CD4-positive, alpha-beta T cell treated with Interleukin-4 for 4 hours (primary cell): ENCODE results near the gene ANKRD62.
"Not testable (repeated sequence)": the region's sequence is repeated elsewhere in the genome, so short reads cannot be mapped to it uniquely, and the experiment has no call there.

ENCODE experiments used
- DNase-seq: peaks from one replicate; pipeline ENCODE4 v3.0.0-alpha.2; 2020

Gene ANKRD62

DNA sequence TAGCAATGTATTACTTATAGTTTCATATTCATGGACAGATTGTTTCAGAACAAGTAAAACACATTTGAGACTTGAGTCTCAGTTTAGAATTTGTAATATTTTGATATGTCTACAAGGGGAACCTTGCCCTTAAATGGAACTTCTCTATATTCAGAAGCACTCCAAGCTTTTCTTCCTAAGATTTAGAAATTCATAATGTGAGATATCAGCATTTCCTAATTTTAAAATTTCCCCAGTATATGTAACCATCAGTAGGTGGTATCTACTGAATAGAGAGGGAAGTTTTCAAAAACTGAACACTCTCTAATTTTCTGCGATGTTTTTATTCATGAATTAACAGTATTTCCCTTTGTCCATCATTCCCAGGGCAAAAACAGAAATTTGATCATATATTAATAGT is 7.6 kb downstream of the ANKRD62 start:
- no peak for DNase-seq

- DNase-seq: no peak
Measured at GRCh38 chr18:12102136-12102842, 8.6 kb downstream of the ANKRD62 start.

GRCh38 chr18:12106471-12106870 is 12.8 kb downstream of the ANKRD62 start:
- DNase-seq: no peak

DNA sequence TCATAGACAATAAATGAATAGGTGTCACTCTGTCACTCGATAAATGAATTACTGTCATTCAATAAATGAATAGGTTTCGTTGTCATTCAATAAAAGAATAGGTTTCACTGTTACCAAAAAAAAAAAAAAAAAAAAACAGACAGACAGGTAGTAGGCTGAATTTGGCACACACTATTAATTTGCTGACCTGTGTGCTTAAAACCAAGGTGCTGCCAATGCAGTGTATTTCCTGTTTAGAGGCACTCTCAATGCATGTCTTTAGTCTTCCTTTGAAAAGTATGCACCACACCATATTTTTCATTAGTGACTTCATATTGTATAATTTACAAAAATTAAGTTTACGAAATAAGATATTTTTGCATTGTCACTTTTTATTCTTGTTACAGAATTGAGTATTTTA is 16.2 kb downstream of the ANKRD62 start:
- no peak for DNase-seq

DNA sequence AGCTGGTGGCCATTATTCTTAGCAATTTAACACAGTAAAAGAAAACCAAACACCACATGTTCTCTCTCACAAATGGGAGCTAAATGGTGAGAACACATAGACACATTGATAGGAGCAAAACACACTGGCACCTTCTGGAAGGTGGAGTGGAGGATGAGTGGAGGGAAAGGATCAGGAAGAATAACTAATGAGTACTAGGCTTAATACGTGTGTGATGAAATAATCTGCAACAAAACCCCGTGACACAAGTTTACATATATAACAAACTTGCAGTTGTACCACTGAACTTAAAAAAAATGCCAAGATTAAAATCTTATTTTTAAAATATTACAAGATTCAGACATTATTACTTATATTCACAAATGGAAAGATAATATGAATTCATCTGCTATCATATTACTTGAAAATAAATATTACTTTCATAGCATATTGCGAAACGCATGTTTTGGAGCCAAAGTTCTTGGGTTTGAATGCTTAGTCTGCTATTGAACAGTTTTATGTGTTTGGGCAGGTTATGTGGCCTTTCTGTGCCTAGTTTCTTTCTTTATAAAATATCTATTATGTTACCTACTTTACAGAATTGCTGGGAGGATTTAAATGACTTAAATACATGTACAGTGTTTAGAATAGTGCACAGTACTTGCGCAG is 20.5 kb downstream of the ANKRD62 start:
- no peak for DNase-seq

GRCh38 chr18:12119358-12119757 is 25.7 kb downstream of the ANKRD62 start:
- DNase-seq: no peak

DNA sequence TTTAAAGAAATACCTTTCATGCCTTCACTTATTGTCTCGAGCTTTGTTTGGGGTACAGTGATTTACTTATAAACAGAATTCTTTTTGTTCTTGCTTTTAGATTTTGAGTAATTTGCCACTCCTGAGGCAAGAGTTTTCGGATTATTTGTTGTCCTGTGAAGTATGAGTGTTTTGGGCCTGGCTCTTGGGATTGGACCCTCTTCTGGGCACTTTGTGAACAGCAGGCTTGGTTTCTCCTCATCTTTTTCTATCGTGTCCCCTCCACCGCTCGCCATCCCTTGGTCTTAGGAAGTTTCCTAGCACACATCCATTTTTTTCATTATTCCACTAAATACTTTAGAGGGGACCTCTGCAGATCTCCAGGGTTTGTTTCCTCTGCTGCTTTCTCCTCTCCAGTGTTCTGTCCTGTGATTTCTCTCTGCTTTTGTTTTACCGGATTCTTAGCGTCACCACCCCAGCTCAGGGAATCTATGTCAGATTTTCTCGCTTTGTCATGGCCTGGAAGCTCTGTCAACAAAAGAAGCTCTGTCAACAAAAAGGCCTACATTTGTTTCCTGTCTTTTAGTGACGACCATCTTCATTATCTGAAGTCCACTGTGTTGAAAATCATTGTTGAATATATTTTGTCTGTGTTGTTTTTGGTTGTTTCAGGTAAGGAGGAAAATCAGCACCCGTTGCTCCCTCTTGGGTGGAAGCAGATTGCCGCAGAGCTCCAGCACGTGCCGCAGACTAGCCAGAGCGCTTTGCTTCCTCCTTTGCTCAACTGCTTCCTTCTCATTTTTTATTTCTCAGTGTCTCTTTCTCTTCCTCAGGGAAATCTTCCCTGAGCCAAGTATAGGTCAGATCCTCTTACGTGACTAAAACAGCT is 27.8 kb downstream of the ANKRD62 start:
- DNase-seq: no peak

GRCh38 chr18:12122043-12122389 is 28.4 kb downstream of the ANKRD62 start:
- DNase-seq: not testable (repeated sequence)

DNA sequence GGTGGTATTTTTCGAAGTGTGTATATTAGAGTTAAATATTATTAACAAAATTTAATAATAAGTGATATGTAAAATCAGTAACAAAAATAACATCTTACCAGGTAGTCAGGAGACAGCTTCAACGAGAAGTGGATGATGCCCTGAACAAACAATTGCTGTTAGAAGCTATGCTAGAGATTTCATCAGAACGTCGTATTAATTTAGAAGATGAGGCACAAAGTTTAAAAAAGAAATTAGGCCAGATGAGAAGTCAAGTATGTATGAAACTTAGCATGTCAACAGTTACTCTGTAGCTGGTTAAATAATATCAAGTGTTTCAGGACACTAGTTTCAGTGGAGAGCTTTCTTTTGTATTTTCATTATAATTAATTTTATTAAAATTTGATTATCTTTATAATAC is 34.0 kb downstream of the ANKRD62 start:
- DNase-seq: not testable (repeated sequence)

- not testable (repeated sequence) for DNase-seq
Measured at GRCh38 chr18:12138831-12139230, 45.2 kb downstream of the ANKRD62 start.

DNA sequence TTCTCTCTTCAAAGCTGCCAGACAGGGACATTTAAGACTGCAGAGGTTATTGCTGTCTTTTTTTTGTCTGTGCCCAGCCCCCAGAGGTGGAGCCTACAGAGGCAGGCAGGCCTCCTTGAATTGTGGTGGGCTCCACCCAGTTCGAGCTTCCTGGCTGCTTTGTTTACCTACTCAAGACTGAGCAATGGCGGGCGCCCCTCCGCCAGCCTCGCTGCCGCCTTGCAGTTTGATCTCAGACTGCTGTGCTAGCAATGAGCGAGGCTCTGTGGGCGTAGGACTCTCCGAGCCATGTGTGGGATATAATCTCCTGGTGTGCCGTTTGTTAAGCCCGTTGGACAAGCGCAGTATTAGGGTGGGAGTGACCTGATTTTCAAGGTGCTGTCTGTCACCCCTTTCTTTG is 47.2 kb downstream of the ANKRD62 start:
- DNase-seq: not testable (repeated sequence)

GRCh38 chr18:12141778-12142177 is 48.1 kb downstream of the ANKRD62 start:
- DNase-seq: not testable (repeated sequence)

GRCh38 chr18:12149431-12149830 is 55.8 kb downstream of the ANKRD62 start:
- DNase-seq: not testable (repeated sequence)

DNA sequence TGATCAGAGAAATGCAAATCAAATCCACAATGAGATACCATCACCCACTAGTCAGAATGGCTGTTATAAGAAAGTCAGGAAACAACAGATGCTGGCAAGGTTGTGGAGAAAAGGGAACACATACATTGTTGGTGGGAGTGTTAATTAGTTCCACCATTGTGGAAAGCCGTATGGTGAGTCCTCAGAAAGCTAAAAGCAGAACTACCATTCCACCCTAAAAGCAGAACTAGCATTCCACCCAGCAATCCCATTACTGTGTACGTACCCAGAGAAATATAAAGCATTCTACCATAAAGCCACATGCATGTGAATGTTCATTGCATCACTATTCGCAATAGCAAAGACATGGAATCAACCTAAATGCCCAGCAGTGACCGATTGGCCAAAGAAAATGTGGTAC is 60.7 kb downstream of the ANKRD62 start:
- no peak for DNase-seq

DNA sequence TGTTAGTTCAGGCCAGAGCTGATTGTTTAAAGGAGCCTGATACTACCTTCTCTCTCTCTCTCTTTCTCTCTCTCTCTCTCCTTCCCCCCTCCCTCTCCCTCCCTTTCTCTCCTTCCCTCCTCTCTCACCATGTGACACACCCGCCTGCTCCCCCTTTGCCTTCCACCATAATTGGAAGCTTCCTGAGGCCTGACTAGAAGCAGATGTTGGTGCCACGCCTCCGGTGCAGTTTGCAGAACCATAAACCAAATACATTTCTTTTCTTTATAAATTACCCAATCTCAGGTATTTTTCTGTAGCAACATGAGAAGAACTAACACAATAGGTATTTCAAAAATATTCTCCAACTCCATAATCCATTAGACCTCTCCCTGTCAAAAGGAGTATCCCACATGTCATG is 62.4 kb downstream of the ANKRD62 start:
- DNase-seq: no peak

- no peak for DNase-seq
Measured at GRCh38 chr18:12159446-12159845, 65.8 kb downstream of the ANKRD62 start.

- DNase-seq: no peak
Measured at GRCh38 chr18:12162786-12163185, 69.1 kb downstream of the ANKRD62 start.

DNA sequence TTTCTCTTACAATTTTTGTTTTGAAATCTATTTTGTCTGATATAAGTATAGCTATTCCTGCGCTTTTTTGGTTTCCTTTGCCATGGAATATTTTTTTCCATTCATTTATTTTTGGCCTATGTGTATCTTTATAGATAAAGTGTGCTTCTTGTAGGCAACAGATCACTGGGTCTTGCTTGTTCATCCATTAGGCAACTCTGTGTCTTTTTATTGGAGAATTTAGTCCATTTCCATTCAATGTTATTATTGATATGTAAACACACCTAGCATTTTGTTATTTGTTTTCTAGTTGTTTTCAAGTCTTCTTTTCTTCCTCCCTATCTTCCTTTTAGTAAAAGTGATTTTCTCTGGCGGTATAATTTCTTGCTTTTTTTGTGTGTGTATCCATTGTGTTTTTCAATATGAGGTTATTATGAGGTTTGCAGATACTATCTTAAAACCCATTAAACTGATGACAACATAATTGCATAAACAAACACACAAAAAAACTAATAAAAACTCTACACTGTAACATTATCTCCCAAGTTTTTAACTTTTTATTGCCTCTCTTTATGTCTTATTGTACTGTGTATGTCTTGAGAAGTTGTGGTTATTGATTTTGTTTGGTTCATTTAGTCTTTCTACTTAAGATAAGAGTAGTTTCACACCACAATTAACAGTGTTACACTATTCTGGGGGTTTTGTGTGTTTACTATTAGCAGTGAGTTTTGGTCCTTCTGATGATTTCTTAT is 71.6 kb downstream of the ANKRD62 start:
- no peak for DNase-seq
